Fibroblast of mammary gland (primary cell): ENCODE results near the gene SUN2.

Source experiments
- DNase-seq: peaks from one replicate; pipeline ENCODE4 v3.0.0-alpha.2; 2010; ENCODE audit warnings: low read depth
- H3K4me3 ChIP-seq: 2 replicates; pipeline ENCODE4 v1.5.1; 2011; ENCODE audit warnings: low read depth, mild to moderate bottlenecking, low read length, moderate library complexity; ENCODE audit not compliant: control insufficient read depth
- TF ChIP-seq, protein P1 (sequence below): conservative IDR thresholded peaks from 2 replicates; pipeline ENCODE4 v1.5.1; 2011; ENCODE audit warnings: low read depth, low read length, inconsistent platforms; ENCODE audit not compliant: control insufficient read depth, insufficient read depth

SUN2 gene

GRCh38 chr22:38740754-38741153 is 15.0 kb downstream of the SUN2 start:
- H3K4me3 ChIP-seq: no peak overlapping the region
- DNase-seq: no peak
- TF ChIP-seq, protein P1, sequence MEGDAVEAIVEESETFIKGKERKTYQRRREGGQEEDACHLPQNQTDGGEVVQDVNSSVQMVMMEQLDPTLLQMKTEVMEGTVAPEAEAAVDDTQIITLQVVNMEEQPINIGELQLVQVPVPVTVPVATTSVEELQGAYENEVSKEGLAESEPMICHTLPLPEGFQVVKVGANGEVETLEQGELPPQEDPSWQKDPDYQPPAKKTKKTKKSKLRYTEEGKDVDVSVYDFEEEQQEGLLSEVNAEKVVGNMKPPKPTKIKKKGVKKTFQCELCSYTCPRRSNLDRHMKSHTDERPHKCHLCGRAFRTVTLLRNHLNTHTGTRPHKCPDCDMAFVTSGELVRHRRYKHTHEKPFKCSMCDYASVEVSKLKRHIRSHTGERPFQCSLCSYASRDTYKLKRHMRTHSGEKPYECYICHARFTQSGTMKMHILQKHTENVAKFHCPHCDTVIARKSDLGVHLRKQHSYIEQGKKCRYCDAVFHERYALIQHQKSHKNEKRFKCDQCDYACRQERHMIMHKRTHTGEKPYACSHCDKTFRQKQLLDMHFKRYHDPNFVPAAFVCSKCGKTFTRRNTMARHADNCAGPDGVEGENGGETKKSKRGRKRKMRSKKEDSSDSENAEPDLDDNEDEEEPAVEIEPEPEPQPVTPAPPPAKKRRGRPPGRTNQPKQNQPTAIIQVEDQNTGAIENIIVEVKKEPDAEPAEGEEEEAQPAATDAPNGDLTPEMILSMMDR: no peak

GRCh38 chr22:38740116-38740723 is 15.6 kb downstream of the SUN2 start:
- no peak overlapping the region for H3K4me3 ChIP-seq
- TF ChIP-seq, protein P1: no peak
- DNase-seq: no peak

DNA sequence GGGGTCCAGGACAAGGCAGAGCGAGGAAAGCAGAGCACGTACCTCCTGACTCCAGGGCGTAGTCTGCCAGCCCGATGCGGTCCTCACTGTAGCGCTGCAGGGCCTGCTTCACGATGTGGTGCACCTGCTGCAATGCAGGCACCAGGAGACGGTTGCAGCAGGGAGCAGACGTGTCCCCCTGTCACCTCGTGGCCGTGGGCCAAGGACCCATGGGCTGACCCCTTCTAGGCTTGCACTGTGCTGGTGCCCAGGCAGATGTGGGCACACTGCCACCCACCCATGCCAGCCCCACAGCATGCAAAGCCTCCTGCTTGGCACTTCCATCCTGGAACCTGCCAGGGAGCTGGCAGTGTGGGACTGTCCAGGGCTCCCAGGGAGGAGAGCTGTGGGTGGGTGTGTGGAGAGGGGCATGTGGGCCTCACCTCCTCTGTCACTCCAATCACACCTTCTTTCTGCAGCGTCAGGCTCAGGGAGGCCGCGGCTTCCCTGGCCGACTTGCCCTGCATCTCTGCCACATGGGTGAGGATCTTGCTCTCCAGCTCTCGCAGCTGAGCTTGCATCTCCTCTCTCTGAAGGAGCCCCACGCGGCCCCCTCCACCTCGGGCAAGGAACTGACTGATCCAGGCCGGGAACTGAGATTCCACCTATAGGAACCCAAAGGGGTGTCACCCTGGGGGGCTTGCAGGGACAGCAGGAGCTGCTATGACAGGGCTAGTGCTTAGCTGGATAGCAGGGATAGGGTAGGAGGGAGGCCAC is 16.3 kb downstream of the SUN2 start:
- TF ChIP-seq, protein P1: no peak
- no peak overlapping the region for H3K4me3 ChIP-seq
- no peak for DNase-seq

GRCh38 chr22:38738475-38739070 is 17.2 kb downstream of the SUN2 start:
- TF ChIP-seq, protein P1: no peak

GRCh38 chr22:38737302-38738060 is 18.3 kb downstream of the SUN2 start:
- DNase-seq: peak; percentile 21

More at GRCh38 chr22:38738475-38739070, 17.2 kb downstream of the SUN2 start:
- DNase-seq: no peak
- H3K4me3 ChIP-seq: no peak overlapping the region

DNA sequence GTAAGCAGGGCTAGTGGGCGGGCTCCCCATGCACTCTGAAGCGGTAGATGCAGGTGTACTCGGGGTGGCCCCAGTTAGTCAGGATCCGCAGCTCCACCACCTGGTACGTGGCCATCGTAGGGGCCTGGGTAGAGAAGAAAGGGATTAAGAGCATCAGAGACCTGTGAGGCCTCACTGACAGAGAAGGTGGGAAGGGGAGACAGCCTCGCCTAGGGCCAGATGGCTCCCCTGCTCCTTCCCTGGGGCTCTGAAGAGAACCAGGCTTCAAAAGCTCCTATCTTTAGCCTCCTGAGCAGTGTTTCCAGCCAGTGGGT is 19.6 kb downstream of the SUN2 start:
- DNase-seq: no peak
- TF ChIP-seq, protein P1: no peak
- no peak overlapping the region for H3K4me3 ChIP-seq

More at GRCh38 chr22:38737302-38738060, 18.3 kb downstream of the SUN2 start:
- H3K4me3 ChIP-seq: no peak overlapping the region
- TF ChIP-seq, protein P1: no peak
